CD4-positive, alpha-beta memory T cell (primary cell): Measurements from ENCODE around the gene THUMPD3. TPM values are rescaled to one million over a fixed set of nuclear protein-coding genes. Genes with fewer than 3 reads are reported as not detected.

ENCODE experiments used
- CTCF ChIA-PET: fragments of 350-600 bp; sonication (Branson Sonifier 250); formaldehyde crosslinking; loops from one replicate; lab custom pipeline; 2021; ENCODE audit warnings: inconsistent platforms; ENCODE audit not compliant: partially characterized antibody; lab: Charles Lee
- POLR2A ChIA-PET: fragments of 350-600 bp; sonication (Branson Sonifier 250); formaldehyde crosslinking; loops from one replicate; lab custom pipeline; 2021; ENCODE audit not compliant: partially characterized antibody; lab: Charles Lee
- DNase-seq, 5 donors: peaks; one replicate each; pipeline versions ENCODE4 v3.0.0 to v3.0.0-alpha.2; 2020 to 2022; ENCODE audit warnings: mixed read lengths in 1 of 5
- H3K27ac ChIP-seq: one replicate; pipeline ENCODE4 v1.7.0; 2013; ENCODE audit warnings: low read depth, low read length
- H3K27me3 ChIP-seq: 2 replicates; pipeline ENCODE4 v1.7.0; 2013; ENCODE audit warnings: mild to moderate bottlenecking, low read length, moderate library complexity; ENCODE audit not compliant: insufficient read depth
- H3K36me3 ChIP-seq: 2 replicates; pipeline ENCODE4 v1.7.0; 2013; ENCODE audit warnings: mild to moderate bottlenecking, low read length, moderate library complexity; ENCODE audit not compliant: insufficient read depth
- H3K4me1 ChIP-seq: 2 replicates; pipeline ENCODE4 v1.7.0; 2013; ENCODE audit warnings: mild to moderate bottlenecking, low read length, moderate library complexity; ENCODE audit not compliant: insufficient read depth
- H3K4me3 ChIP-seq, 2 donors: one replicate each; pipeline ENCODE4 v1.7.0; 2013; ENCODE audit warnings: low read length in 2 of 2, mild to moderate bottlenecking in 1 of 2
- H3K9me3 ChIP-seq, 2 donors: one replicate each; pipeline ENCODE4 v1.7.0; 2013; ENCODE audit warnings: low read length in 2 of 2, control low read depth in 1 of 2; ENCODE audit not compliant: control insufficient read depth in 1 of 2
- H3K27ac Mint-ChIP-seq, 7 donors: one replicate each; pipeline ENCODE4 v1.8.0; 2020 to 2021; ENCODE audit warnings: mixed read lengths in 7 of 7, mild to moderate bottlenecking in 6 of 7, inconsistent platforms in 3 of 7, moderate library complexity in 3 of 7
- H3K27me3 Mint-ChIP-seq, 2 donors: one replicate each; pipeline ENCODE4 v1.8.0; 2020 to 2021; ENCODE audit warnings: mixed read lengths in 2 of 2
- H3K36me3 Mint-ChIP-seq, 2 donors: one replicate each; pipeline ENCODE4 v1.8.0; 2020 to 2021; ENCODE audit warnings: mixed read lengths in 2 of 2, inconsistent platforms in 1 of 2, mild to moderate bottlenecking in 1 of 2
- H3K4me1 Mint-ChIP-seq, 4 donors: one replicate each; pipeline ENCODE4 v1.8.0; 2020 to 2021; ENCODE audit warnings: mixed read lengths in 4 of 4, mild to moderate bottlenecking in 1 of 4
- H3K4me3 Mint-ChIP-seq, 8 donors: one replicate each; pipeline ENCODE4 v1.8.0; 2020 to 2021; ENCODE audit warnings: mixed read lengths in 8 of 8, mild to moderate bottlenecking in 7 of 8, moderate library complexity in 6 of 8, inconsistent platforms in 3 of 8
- H3K9me3 Mint-ChIP-seq, 8 donors: one replicate each; pipeline ENCODE4 v1.8.0; 2020 to 2021; ENCODE audit warnings: mixed read lengths in 8 of 8, mild to moderate bottlenecking in 5 of 8, inconsistent platforms in 3 of 8, moderate library complexity in 1 of 8
- intact Hi-C: fragments of 100-400 bp; cut with micrococcal nuclease; formaldehyde crosslinking; loops from one replicate; pipeline ENCODE4 v1.15.1; 2023
- polyA plus RNA-seq, 2 donors: library from polyadenylated mRNA; unstranded; fragments of 300-500 nt; fragmentation: Illumina TruSeq; gene quantifications; one replicate each; pipeline ENCODE4 v1.2.3, GENCODE V29; 2021
- total RNA-seq, 2 experiments: library from RNA; stranded (reverse); gene quantifications; one replicate each; pipeline ENCODE4 v1.2.3, GENCODE V29; 2021

Gene THUMPD3
- total and polyA plus RNA-seq, 4 experiments from 2014 or later, result 10.8 to 39.2 (median 33.1) TPM

DNA sequence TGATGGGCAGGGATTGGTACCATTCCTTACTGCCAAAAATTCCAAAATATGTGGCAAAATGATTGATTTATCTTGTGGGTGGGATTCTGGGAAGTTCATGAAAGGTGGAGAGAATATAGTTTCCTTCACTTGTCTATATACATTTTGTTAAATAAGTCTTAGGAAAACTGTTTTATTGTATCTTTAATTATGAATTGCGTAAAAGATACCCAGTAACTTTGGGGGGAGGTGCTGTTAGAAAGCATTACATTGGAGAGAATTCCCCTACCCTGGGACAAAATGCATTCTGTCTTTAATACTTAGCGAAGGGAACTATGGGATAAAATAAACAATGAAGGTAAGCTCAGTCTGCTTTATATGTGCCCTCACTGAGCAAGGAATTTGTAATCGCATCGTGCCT, 39.1 kb downstream of the THUMPD3 start:
- Mint-ChIP-seq H3K4me3 (peak overlapping the region in 6 of 8 donors; percentile 0 to 75 (median 52)), H3K4me1 (peaks cover 51 to 83% (median 73%) of the 10 kb centered on the region in 4 donors), H3K36me3 (peaks cover 0 to 16% of the 10 kb centered on the region in 2 donors), H3K27me3 (peaks cover 0 to 3% of the 10 kb centered on the region in 2 donors), H3K27ac (peak overlapping the region in 3 of 7 donors; percentile 10 to 76 (median 55)), H3K9me3 (peaks cover 0 to 2% (median 0%) of the 10 kb centered on the region in 8 donors)
- no peak for DNase-seq
- ChIA-PET POLR2A (interaction anchor here (0.9 kb wide), 1 partner anchor 17 kb away, joined by 3 read pairs; no protein-coding TSS in a partner anchor), CTCF (no interaction called here)
- Histone ChIP-seq H3K27ac (no peak overlapping the region), H3K4me3 (no peak overlapping the region), H3K27me3 (no peaks in the 10 kb centered on the region), H3K9me3 (no peaks in the 10 kb centered on the region), H3K36me3 (no peaks in the 10 kb centered on the region), H3K4me1 (peaks cover 82% of the 10 kb centered on the region)
- intact Hi-C loops, result no loop called here

DNA sequence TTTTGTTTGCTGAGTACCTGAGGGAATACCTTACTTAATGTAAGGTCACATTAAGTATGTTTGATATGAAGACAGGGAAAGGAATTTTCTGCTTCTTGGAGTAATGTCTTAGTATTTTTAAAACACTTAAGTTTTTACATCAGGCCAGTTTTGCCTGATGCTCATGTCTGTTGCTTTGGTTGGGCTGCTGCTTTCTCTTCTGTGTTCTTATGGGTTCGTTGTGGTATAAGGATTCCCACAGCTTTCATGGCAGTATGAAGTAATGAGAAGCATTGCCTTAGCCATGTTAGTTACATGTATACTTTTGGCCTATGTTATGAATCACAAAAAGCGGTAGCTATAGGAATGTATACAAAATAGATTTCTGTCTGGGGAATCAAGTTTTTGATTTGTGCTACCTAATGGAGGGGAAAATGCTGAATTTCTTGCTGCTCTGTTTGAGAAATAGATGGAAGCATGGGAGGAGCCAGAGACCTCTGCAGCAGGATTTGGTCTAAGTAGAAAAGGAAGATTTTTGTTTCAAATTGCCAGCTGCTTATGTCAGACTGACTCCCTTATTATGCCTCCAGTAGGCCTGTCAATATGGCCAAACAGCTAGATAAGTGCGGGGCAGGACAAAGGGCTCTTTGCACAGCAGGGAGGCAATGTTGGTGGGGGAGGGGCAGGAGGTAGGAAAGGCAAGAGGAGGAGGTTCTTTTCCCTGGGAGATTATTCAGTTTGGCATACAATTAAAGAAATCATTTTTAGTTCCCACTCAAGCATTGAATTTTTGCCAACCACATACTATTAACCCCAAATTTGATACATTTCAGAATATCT, 39.8 kb downstream of the THUMPD3 start:
- ChIA-PET CTCF (interaction anchor here (0.8 to 1.0 kb wide), 3 partner anchors 14 to 49 kb away, joined by 3 to 4 read pairs (median 3); no protein-coding TSS in a partner anchor), POLR2A (interaction anchor here (0.9 to 1.1 kb wide), 2 partner anchors 8 to 17 kb away, joined by 3 to 6 read pairs; no protein-coding TSS in a partner anchor)
- H3K27me3 Mint-ChIP-seq, result no peaks in the 10 kb centered on the region
- peak overlapping the region in 5 of 8 donors; percentile 46 to 75 (median 58) for H3K4me3 Mint-ChIP-seq
- Histone ChIP-seq H3K4me1 (peaks cover 89% of the 10 kb centered on the region), H3K27ac (no peak overlapping the region), H3K36me3 (no peaks in the 10 kb centered on the region), H3K27me3 (no peaks in the 10 kb centered on the region), H3K4me3 (no peak overlapping the region), H3K9me3 (no peaks in the 10 kb centered on the region)
- intact Hi-C loops, result no loop called here
- H3K36me3 Mint-ChIP-seq, result peaks cover 0 to 14% of the 10 kb centered on the region in 2 donors
- H3K9me3 Mint-ChIP-seq, result no peaks in the 10 kb centered on the region
- no peak for DNase-seq
- peak overlapping the region in 5 of 7 donors; percentile 2 to 93 (median 30) for H3K27ac Mint-ChIP-seq
- peaks cover 54 to 90% (median 76%) of the 10 kb centered on the region in 4 donors for H3K4me1 Mint-ChIP-seq

DNA sequence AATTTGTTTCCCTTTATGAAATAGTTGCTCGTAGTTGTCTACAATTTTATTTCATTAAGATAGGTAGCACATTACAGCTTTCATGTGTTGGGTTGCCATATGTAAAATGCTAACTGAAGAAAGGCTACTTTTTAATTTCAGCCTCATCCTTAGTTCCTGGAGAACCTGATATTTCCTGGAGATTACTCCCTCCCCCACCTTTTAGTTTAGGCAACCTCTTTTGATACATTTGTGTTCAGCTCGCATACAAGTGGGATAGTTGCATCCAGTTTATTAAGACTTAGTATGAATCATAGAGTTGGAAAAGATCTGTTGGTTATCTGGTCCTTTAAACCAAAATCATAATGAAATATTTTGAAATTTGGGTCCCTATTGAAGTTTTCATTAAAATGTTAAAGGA, 40.6 kb downstream of the THUMPD3 start:
- POLR2A ChIA-PET, result interaction anchor here (1.1 kb wide), 1 partner anchor 9 kb away, joined by 6 read pairs; no protein-coding TSS in a partner anchor
- CTCF ChIA-PET, result interaction anchor here (0.8 to 1.3 kb wide), 4 partner anchors 9 to 50 kb away, joined by 3 to 5 read pairs (median 4); no protein-coding TSS in a partner anchor

DNA sequence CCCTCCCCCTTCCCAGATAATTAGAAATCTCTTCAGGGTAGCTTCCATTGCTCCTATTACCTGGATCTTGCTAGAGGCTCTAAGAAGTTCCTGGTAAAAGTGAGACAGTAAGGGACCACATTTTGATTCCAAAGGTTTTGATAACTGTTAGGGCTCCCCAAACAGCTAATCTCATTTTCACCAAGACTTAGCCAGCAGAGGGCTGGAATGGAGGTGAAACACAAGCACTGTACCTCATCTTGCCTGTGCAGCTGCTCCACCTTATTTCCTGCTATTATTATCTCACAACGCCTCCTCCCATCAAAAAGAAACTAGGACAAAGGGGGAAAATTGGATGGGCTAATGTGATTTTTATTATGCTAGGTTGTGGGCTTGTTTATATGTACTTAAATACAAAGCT, 41.8 kb downstream of the THUMPD3 start:
- Mint-ChIP-seq H3K27ac (peak overlapping the region; percentile 9 to 86 (median 67)), H3K27me3 (no peaks in the 10 kb centered on the region), H3K9me3 (no peaks in the 10 kb centered on the region), H3K36me3 (peaks cover 0 to 5% of the 10 kb centered on the region in 2 donors), H3K4me1 (peaks cover 58 to 94% (median 76%) of the 10 kb centered on the region in 4 donors), H3K4me3 (peak overlapping the region in 4 of 8 donors; percentile 55 to 86 (median 60))
- Histone ChIP-seq H3K4me1 (peaks cover 94% of the 10 kb centered on the region), H3K9me3 (no peaks in the 10 kb centered on the region), H3K27me3 (no peaks in the 10 kb centered on the region), H3K27ac (no peak overlapping the region), H3K36me3 (no peaks in the 10 kb centered on the region), H3K4me3 (no peak overlapping the region)
- CTCF ChIA-PET, result interaction anchor here (0.8 to 1.8 kb wide), 6 partner anchors 10 to 51 kb away, joined by 3 to 7 read pairs (median 6); no protein-coding TSS in a partner anchor
- intact Hi-C loops, result loop anchor here (2.0 kb wide), 1 partner anchor 16 kb away; no protein-coding TSS in a partner anchor
- DNase-seq, result peak in 2 of 5 donors; percentile 10 to 26
- POLR2A ChIA-PET, result interaction anchor here (0.9 to 1.9 kb wide), 4 partner anchors 9 to 22 kb away, joined by 3 to 17 read pairs (median 4); no protein-coding TSS in a partner anchor

More for the DNA sequence above, 40.6 kb downstream of the THUMPD3 start:
- no peaks in the 10 kb centered on the region for H3K9me3 Mint-ChIP-seq
- no peaks in the 10 kb centered on the region for H3K36me3 ChIP-seq
- peaks cover 58 to 94% (median 77%) of the 10 kb centered on the region in 4 donors for H3K4me1 Mint-ChIP-seq
- no peaks in the 10 kb centered on the region for H3K27me3 ChIP-seq
- H3K4me3 Mint-ChIP-seq, result peak overlapping the region in 2 of 8 donors; percentile 26 to 75
- H3K27ac Mint-ChIP-seq, result no peak overlapping the region
- H3K36me3 Mint-ChIP-seq, result peaks cover 0 to 9% of the 10 kb centered on the region in 2 donors
- no peaks in the 10 kb centered on the region for H3K27me3 Mint-ChIP-seq
- intact Hi-C loops, result no loop called here
- no peak overlapping the region for H3K4me3 ChIP-seq
- H3K27ac ChIP-seq, result no peak overlapping the region
- H3K4me1 ChIP-seq, result peaks cover 96% of the 10 kb centered on the region
- no peak for DNase-seq
- no peaks in the 10 kb centered on the region for H3K9me3 ChIP-seq

DNA sequence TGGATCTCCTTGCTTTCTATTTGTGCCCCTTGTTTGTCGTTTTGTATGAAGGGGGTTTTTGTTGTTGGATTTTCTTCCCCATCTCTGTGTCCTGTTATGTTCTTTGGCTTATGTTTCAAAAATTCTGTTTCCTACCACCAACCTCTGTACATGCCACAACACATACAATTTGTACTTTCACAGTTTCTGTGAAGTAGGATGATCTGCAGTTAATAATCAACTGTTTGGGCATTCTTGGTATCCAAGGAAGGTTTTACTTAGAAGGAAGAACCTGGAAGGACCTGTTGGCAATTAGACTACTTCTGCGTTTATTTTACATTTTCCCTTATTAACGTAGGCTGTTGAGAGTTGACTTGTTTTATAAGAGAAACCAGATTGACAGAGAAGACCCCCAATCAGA, 42.9 kb downstream of the THUMPD3 start:
- Mint-ChIP-seq H3K27ac (peak overlapping the region in 4 of 7 donors; percentile 3 to 84 (median 14)), H3K27me3 (no peaks in the 10 kb centered on the region), H3K36me3 (peaks cover 0 to 11% of the 10 kb centered on the region in 2 donors), H3K4me1 (peaks cover 60 to 93% (median 77%) of the 10 kb centered on the region in 4 donors), H3K9me3 (no peaks in the 10 kb centered on the region), H3K4me3 (peak overlapping the region in 4 of 8 donors; percentile 13 to 59 (median 42))
- ChIA-PET POLR2A (interaction anchor here (1.9 kb wide), 1 partner anchor 10 kb away, joined by 17 read pairs; no protein-coding TSS in a partner anchor), CTCF (interaction anchor here (1.6 to 1.8 kb wide), 3 partner anchors 11 to 53 kb away, joined by 6 to 7 read pairs (median 6); no protein-coding TSS in a partner anchor)
- intact Hi-C loops, result loop anchor here (2.0 kb wide), 1 partner anchor 15 kb away; no protein-coding TSS in a partner anchor
- Histone ChIP-seq H3K4me1 (peaks cover 94% of the 10 kb centered on the region), H3K36me3 (no peaks in the 10 kb centered on the region), H3K9me3 (no peaks in the 10 kb centered on the region), H3K27me3 (no peaks in the 10 kb centered on the region), H3K27ac (no peak overlapping the region), H3K4me3 (no peak overlapping the region)
- no peak for DNase-seq

DNA sequence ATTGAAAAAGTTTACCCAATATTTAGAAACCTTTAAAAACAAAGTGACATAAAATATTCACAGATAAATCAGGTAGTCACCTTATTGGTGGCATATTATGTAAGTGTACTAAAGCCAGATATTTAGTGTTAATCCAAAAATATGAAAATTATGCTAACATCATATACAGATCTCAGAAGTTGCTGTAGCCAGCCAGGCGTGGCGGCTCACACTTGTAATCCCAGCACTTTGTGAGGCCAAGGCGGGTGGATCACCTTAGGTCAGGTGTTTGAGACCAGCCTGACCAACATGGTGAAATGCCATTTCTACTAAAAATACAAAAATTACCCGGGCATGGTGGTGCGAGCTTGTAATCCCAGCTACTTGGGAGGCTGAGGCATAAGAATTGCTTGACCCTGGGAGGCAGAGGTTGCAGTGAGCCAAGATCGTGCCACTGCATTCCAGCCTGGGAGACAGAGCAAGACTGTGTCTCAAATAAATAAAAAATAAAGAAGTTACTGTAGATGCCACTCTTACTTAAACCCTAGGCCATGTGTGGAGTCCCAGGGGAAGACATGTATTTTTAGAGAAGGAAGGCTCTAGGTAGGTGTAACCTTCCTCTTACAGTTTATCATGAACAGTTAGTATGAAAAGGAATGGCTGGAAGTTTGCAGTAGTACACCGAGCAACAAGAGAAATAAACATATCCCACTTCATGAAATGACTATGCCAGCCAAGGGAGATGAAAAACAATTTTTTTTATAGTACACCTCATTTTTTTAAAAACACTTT, 44.2 kb downstream of the THUMPD3 start:
- peaks cover 0 to 12% of the 10 kb centered on the region in 2 donors for H3K36me3 Mint-ChIP-seq
- no peak overlapping the region for H3K4me3 ChIP-seq
- no peaks in the 10 kb centered on the region for H3K36me3 ChIP-seq
- no peaks in the 10 kb centered on the region for H3K27me3 Mint-ChIP-seq
- ChIA-PET POLR2A (interaction anchor here (1.0 to 1.4 kb wide), 2 partner anchors 10 to 12 kb away, joined by 3 read pairs; no protein-coding TSS in a partner anchor), CTCF (no interaction called here)
- H3K4me3 Mint-ChIP-seq, result peak overlapping the region in 1 of 8 donors; percentile 43
- H3K27ac Mint-ChIP-seq, result peak overlapping the region in 4 of 7 donors; percentile 10 to 84 (median 26)
- no peaks in the 10 kb centered on the region for H3K9me3 Mint-ChIP-seq
- H3K4me1 ChIP-seq, result peaks cover 94% of the 10 kb centered on the region
- no peaks in the 10 kb centered on the region for H3K27me3 ChIP-seq
- no peak overlapping the region for H3K27ac ChIP-seq
- H3K4me1 Mint-ChIP-seq, result peaks cover 52 to 88% (median 70%) of the 10 kb centered on the region in 4 donors
- H3K9me3 ChIP-seq, result no peaks in the 10 kb centered on the region
- intact Hi-C loops, result no loop called here
- DNase-seq, result no peak
